HepG2 (cell line): Measurements from ENCODE around the gene GRIFIN. TPM values are rescaled to one million over a fixed set of nuclear protein-coding genes. Genes with fewer than 3 reads are reported as not detected.
A peak's percentile ranks its signal among the peaks of the same experiment; 100 is the strongest.

Experiments
- ATAC-seq: fragments of 200-7000 bp; cut with Tn5 transposase; 3 replicates; pipeline ENCODE4 v1.9.1; 2020; ENCODE audit warnings: mild to moderate bottlenecking, moderate library complexity
- BruUV-seq: library from RNA; stranded (reverse); fragments of 400-500 nt; replicated peaks from 2 replicates; lab custom pipeline; 2021; lab: Mats Ljungman, UMichigan
- CTCF ChIA-PET: fragments of 300-600 bp; formaldehyde crosslinking; extraction: SDS; loops from one replicate; lab custom pipeline; 2021; ENCODE audit warnings: low total read pairs, inconsistent platforms, low intra/inter-chr PET ratio; lab: Yijun Ruan, JAX
- POLR2A ChIA-PET: fragments of 350-600 bp; sonication (Branson Sonifier 250); formaldehyde crosslinking; loops from one replicate; lab custom pipeline; 2020; ENCODE audit warnings: antibody characterized with exemption, inconsistent platforms; lab: Yijun Ruan, JAX
- DNase-seq: peaks from one replicate; pipeline ENCODE4 v3.0.0-alpha.2; 2015; ENCODE audit warnings: low spot score
- FAIRE-seq: peaks from 3 replicates; lab custom pipeline; 2011; peaks lifted over from hg19 to GRCh38; lab: Jason Lieb, UNC
- H2AFZ ChIP-seq: one replicate; pipeline ENCODE4 v1.6.1; 2011; ENCODE audit warnings: low read length, inconsistent platforms
- H3K27ac ChIP-seq: fragments of 300-600 bp; 3 replicates; pipeline ENCODE4 v1.8.0; 2011; ENCODE audit warnings: mixed run types, mild to moderate bottlenecking, mixed read lengths, low read length, inconsistent platforms; ENCODE audit not compliant: insufficient read depth; ENCODE audit errors: extremely low read length
- H3K27me3 ChIP-seq, 2 experiments: fragments of 200-600 bp in 1 of 2; 2 replicates in 1 of 2; 3 replicates in 1 of 2; pipeline versions ENCODE4 v1.6.0 to v1.8.0; 2011; ENCODE audit warnings: low read length in 2 of 2, mild to moderate bottlenecking in 2 of 2, moderate library complexity in 2 of 2, inconsistent platforms in 1 of 2; ENCODE audit not compliant: insufficient read depth in 2 of 2, control insufficient read depth in 1 of 2
- H3K36me3 ChIP-seq, 2 experiments: fragments of 200-600 bp in 1 of 2; replicated peaks in 1 of 2; 2 replicates in 1 of 2; 3 replicates in 1 of 2; pipeline versions ENCODE4 v1.5.1 to v1.8.0; 2011; ENCODE audit warnings: low read length in 2 of 2, inconsistent platforms in 1 of 2; ENCODE audit not compliant: insufficient read depth in 2 of 2, control insufficient read depth in 1 of 2
- H3K4me1 ChIP-seq: 2 replicates; pipeline ENCODE4 v1.5.1; 2012; ENCODE audit warnings: low read length, inconsistent platforms; ENCODE audit not compliant: insufficient read depth
- H3K4me2 ChIP-seq: 2 replicates; pipeline ENCODE4 v1.6.0; 2011; ENCODE audit warnings: low read depth, low read length, inconsistent platforms
- H3K4me3 ChIP-seq, 3 experiments: fragments of 200-600 bp in 1 of 3; sonication (generic), shearing (Covaris generic) in 1 of 3; replicated peaks in 1 of 3; 2 replicates each; pipeline ENCODE4 v1.5.1; 2011 to 2016; ENCODE audit warnings: low read length in 3 of 3, inconsistent platforms in 2 of 3, low read depth in 2 of 3, mild to moderate bottlenecking in 2 of 3, control low read depth in 1 of 3, mixed read lengths in 1 of 3; ENCODE audit not compliant: insufficient read depth in 1 of 3
- H3K79me2 ChIP-seq: one replicate; pipeline ENCODE4 v1.6.1; 2011; ENCODE audit warnings: low read length, inconsistent platforms; ENCODE audit not compliant: insufficient read depth
- H3K9ac ChIP-seq: 2 replicates; pipeline ENCODE4 v1.6.0; 2011; ENCODE audit warnings: mild to moderate bottlenecking, low read depth, low read length, inconsistent platforms; ENCODE audit not compliant: insufficient read depth
- H3K9me3 ChIP-seq: 2 replicates; pipeline ENCODE4 v1.5.1; 2012; ENCODE audit warnings: mild to moderate bottlenecking, low read length
- H4K20me1 ChIP-seq: 2 replicates; pipeline ENCODE4 v1.6.0; 2011; ENCODE audit warnings: inconsistent platforms, mild to moderate bottlenecking, low read length, moderate library complexity; ENCODE audit not compliant: insufficient read depth
- ATF7 ChIP-seq, 2 experiments: fragments of 450-650 bp in 1 of 2; sonication (generic) in 1 of 2; formaldehyde crosslinking in 1 of 2; IDR thresholded peaks; 2 replicates each; pipeline versions ENCODE4 v1.4.0 to v1.6.1; 2016 to 2020; ENCODE audit warnings: antibody characterized with exemption in 1 of 2, mild to moderate bottlenecking in 1 of 2, missing genetic modification reagents in 1 of 2
- CEBPB ChIP-seq: IDR thresholded peaks from 2 replicates; pipeline ENCODE4 v1.6.1; 2011; ENCODE audit warnings: low read depth, low read length, improper control_type of control experiment, borderline replicate concordance
- CREB1 ChIP-seq, 2 experiments: fragments of 450-650 bp in 1 of 2; IDR thresholded peaks; 2 replicates each; pipeline ENCODE4 v1.6.1; 2016 to 2017; ENCODE audit warnings: control low read depth in 1 of 2, mild to moderate bottlenecking in 1 of 2, missing compliant biosample characterization in 1 of 2, missing genetic modification characterization in 1 of 2
- HOXA3 ChIP-seq: sonication (generic); formaldehyde crosslinking; IDR thresholded peaks from 2 replicates; pipeline ENCODE4 v1.5.0; 2020; ENCODE audit warnings: missing genetic modification reagents
- MED8 ChIP-seq: sonication (generic); formaldehyde crosslinking; IDR thresholded peaks from 2 replicates; pipeline ENCODE4 v1.8.1; 2023; ENCODE audit warnings: mild to moderate bottlenecking, missing genetic modification reagents; ENCODE audit not compliant: insufficient replicate concordance
- TMF1 ChIP-seq: sonication (generic); formaldehyde crosslinking; IDR thresholded peaks from 2 replicates; pipeline ENCODE4 v1.8.1; 2022; ENCODE audit warnings: low read depth, missing genetic modification reagents
- ZNF691 ChIP-seq: sonication (generic); formaldehyde crosslinking; IDR thresholded peaks from 2 replicates; pipeline ENCODE4 v1.4.0; 2020; ENCODE audit warnings: missing genetic modification reagents, low read depth, mild to moderate bottlenecking, borderline replicate concordance
- WGBS: methylation state at CpG from one replicate; pipeline ENCODE4 v1.1.6; 2017; ENCODE audit warnings: low lambda C conversion rate; 5-methylcytosine and 5-hydroxymethylcytosine counted together
- in situ Hi-C: cut with HindIII; loops from 2 replicates; pipeline ENCODE4 v1.10.0; 2017; ENCODE audit warnings: low pct_unique_long_range_greater_than_20kb; ENCODE audit not compliant: extremely low pct_ligation_motif_present
- intact Hi-C: fragments of 100-400 bp; cut with micrococcal nuclease; formaldehyde crosslinking; loops from one replicate; pipeline ENCODE4 v1.10.0; 2022; ENCODE audit not compliant: unreplicated experiment
- polyA plus RNA-seq, 8 experiments: library from polyadenylated mRNA; depleted of rRNA in 3 of 8; stranded (reverse) in 7 of 8; unstranded in 1 of 8; fragments of >200 nt; fragmentation: Illumina TruSeq in 4 of 8; extraction: Trizol in 4 of 8; gene quantifications; 2 replicates each; pipeline versions ENCODE4 v1.2.1 to v1.2.3, GENCODE V29; 2011 to 2016; ENCODE audit warnings: low read depth in 4 of 8, missing spikeins in 1 of 8, mixed read lengths in 1 of 8; ENCODE audit not compliant: insufficient read depth in 1 of 8
- total RNA-seq, 5 experiments: library from RNA; depleted of rRNA; stranded (reverse); fragments of >200 nt; fragmentation: Illumina TruSeq; extraction: Trizol; gene quantifications; 2 replicates each; pipeline ENCODE4 v1.2.3, GENCODE V29; 2016; ENCODE audit warnings: low read depth in 1 of 5

The GRIFIN gene
- total and polyA plus RNA-seq, 2 of the 13 experiments (the other 11 are each of a cell fraction or from before 2014, with no cell fraction given) = not detected

DNA sequence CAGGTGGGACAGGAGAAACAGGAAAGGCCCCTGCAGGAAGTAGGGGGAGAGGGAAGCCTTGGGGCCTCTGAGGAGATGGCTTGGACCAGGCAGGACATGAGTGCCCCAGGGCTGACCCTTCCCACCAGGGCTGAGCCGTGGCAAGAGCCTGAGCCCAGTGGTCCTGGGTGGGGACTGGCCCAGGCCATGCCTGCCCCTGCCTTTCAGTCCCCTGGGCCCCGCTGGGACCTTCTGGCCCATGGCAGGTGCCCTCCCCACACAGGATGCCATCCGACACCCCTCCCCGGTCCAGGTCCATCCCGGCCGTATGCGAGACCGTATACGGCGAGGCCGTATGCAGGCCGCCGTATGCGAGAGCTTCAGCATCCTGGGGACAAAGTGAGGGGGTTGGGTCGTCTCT, 2.0 kb downstream of the GRIFIN start:
- no peak overlapping the region for H3K9ac ChIP-seq
- FAIRE-seq (no peak), ATAC-seq (no peak), DNase-seq (no peak)
- peaks cover 63% of the 10 kb centered on the region for H3K4me1 ChIP-seq
- peaks cover 9 to 58% of the 10 kb centered on the region in 2 experiments for H3K27me3 ChIP-seq
- H3K4me2 ChIP-seq = no peak overlapping the region
- in situ Hi-C loops = no loop called here
- intact Hi-C loops = loop anchor here (10.0 kb wide), 1 partner anchor 91 kb away; no protein-coding TSS in a partner anchor
- H3K79me2 ChIP-seq = no peaks in the 10 kb centered on the region
- H2AFZ ChIP-seq = no peak overlapping the region
- no peaks in the 10 kb centered on the region for H3K9me3 ChIP-seq
- H3K27ac ChIP-seq = no peak overlapping the region
- H3K36me3 ChIP-seq = no peaks in the 10 kb centered on the region
- BruUV-seq = no TSS peak
- ChIA-PET POLR2A (interaction anchor here (1.0 kb wide), 1 partner anchor 23 kb away, joined by 4 read pairs; no protein-coding TSS in a partner anchor), CTCF (interaction anchor here (1.1 to 1.2 kb wide), 2 partner anchors 22 to 206 kb away, joined by 3 read pairs; no protein-coding TSS in a partner anchor)
- 20% methylated on average over 3 of the region's 15 CpGs for WGBS
- TF ChIP-seq HOXA3 (CRISPR knock-in tag) (no peak), ZNF691 (peak; percentile 14; the same call in 1 of the 2 replicates)
- no peak overlapping the region for H3K4me3 ChIP-seq
- no peaks in the 10 kb centered on the region for H4K20me1 ChIP-seq

DNA sequence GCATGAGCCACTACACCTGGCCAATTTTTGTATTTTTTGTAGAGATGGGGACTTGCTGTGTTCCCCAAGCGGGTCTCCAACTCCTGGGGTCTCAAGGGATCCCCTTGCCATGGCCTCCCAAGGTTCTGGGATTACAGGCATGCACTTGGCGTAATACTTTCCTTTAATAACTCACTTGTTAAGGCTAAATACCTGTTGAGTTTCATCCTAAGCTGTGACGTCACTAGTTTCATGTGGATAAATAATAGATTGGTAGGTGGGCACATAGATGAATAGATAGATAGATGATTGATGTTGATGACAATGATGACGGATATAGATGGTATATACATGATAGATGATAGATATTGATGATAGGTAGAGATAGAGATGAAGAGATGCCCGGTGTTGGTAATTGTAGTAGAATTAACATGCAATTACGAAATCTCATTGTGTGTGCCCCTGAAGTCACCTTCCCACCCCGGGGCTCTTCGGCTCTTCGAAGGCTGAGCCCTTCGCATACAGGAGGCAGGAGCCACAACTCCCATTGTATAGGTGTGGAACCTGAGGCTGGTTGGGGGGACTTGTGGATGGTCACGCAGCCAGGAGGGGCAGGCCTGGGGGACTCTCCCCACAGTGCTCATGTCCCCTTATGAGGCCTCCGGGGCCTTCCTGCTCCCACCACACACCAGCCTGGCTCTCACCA, 2.6 kb downstream of the GRIFIN start:
- POLR2A ChIA-PET = no interaction called here
- BruUV-seq = no TSS peak
- DNase-seq = no peak
- Histone ChIP-seq H3K36me3 (no peaks in the 10 kb centered on the region), H3K9me3 (no peaks in the 10 kb centered on the region), H3K4me3 (no peak overlapping the region), H2AFZ (no peak overlapping the region), H3K4me1 (peaks cover 60% of the 10 kb centered on the region), H3K79me2 (no peaks in the 10 kb centered on the region), H3K27ac (no peak overlapping the region), H3K9ac (no peak overlapping the region), H3K4me2 (no peak overlapping the region), H3K27me3 (peaks cover 8 to 52% of the 10 kb centered on the region in 2 experiments), H4K20me1 (no peaks in the 10 kb centered on the region)
- TF ChIP-seq CREB1 (IDR thresholded peaks at IDR 0.05) (peak; percentile 98), CREB1 (CRISPR knock-in tag; IDR thresholded peaks at IDR 0.05) (no peak), CEBPB (0 out of 2 replicates have a peak, but pooled peaks have one; percentile 5), TMF1 (CRISPR knock-in tag) (no peak), ATF7 (IDR thresholded peaks at IDR 0.05) (peak; percentile 92), ATF7 (CRISPR knock-in tag; IDR thresholded peaks at IDR 0.05) (no peak), MED8 (no peak), ZNF691 (peak; percentile 89)
- in situ Hi-C loops (no loop called here), intact Hi-C loops (loop anchor here (10.0 kb wide), 1 partner anchor 91 kb away; no protein-coding TSS in a partner anchor)
- CTCF ChIA-PET = no interaction called here
- WGBS = 48% methylated on average over 11 of the region's 12 CpGs
- ATAC-seq = no peak
- FAIRE-seq = no peak
